COLO829 (cell line): Measurements from ENCODE around the gene CARD8.
A peak's percentile ranks its signal among the peaks of the same experiment; 100 is the strongest.
"Not testable (repeated sequence)": the region's sequence is repeated elsewhere in the genome, so short reads cannot be mapped to it uniquely, and the experiment has no call there.

Experiments
- DNase-seq: peaks from one replicate; pipeline ENCODE4 v3.0.0; 2012; ENCODE audit warnings: low spot score

CARD8 gene

GRCh38 chr19:48255376-48256303 lies at the start of gene CARD8:
Gene CARD8, minus strand, starts transcription at chr19:48255912. Its CDS starts 14,892 bp downstream, at chr19:48241020.
- DNase-seq: peak; percentile 83

- DNase-seq: no peak
Observed at GRCh38 chr19:48303866-48304265, 48.2 kb upstream of the CARD8 start.

- DNase-seq: no peak
Observed at GRCh38 chr19:48303367-48303766, 47.7 kb upstream of the CARD8 start.

GRCh38 chr19:48302600-48302959 lies 46.9 kb upstream of the CARD8 start:
- DNase-seq: no peak

GRCh38 chr19:48301886-48302599 lies 46.3 kb upstream of the CARD8 start:
- no peak for DNase-seq

GRCh38 chr19:48297975-48298374 lies 42.3 kb upstream of the CARD8 start:
- DNase-seq: no peak

- DNase-seq: no peak
Observed at GRCh38 chr19:48296963-48297734, 41.4 kb upstream of the CARD8 start.

- DNase-seq: no peak
Observed at GRCh38 chr19:48295458-48295857, 39.7 kb upstream of the CARD8 start.

GRCh38 chr19:48292798-48293197 lies 37.1 kb upstream of the CARD8 start:
- no peak for DNase-seq

GRCh38 chr19:48291489-48291815 lies 35.7 kb upstream of the CARD8 start:
- DNase-seq: not testable (repeated sequence)

GRCh38 chr19:48290771-48291488 lies 35.2 kb upstream of the CARD8 start:
- DNase-seq: peak; percentile 67

GRCh38 chr19:48290401-48290770 lies 34.7 kb upstream of the CARD8 start:
- DNase-seq: no peak

- no peak for DNase-seq
Observed at GRCh38 chr19:48287748-48288147, 32.0 kb upstream of the CARD8 start.

- DNase-seq: no peak
Observed at GRCh38 chr19:48284896-48285295, 29.2 kb upstream of the CARD8 start.

GRCh38 chr19:48283908-48284307 lies 28.2 kb upstream of the CARD8 start:
- no peak for DNase-seq

GRCh38 chr19:48279747-48280146 lies 24.0 kb upstream of the CARD8 start:
- no peak for DNase-seq

- no peak for DNase-seq
Observed at GRCh38 chr19:48274938-48275337, 19.2 kb upstream of the CARD8 start.

GRCh38 chr19:48274173-48274572 lies 18.5 kb upstream of the CARD8 start:
- no peak for DNase-seq

GRCh38 chr19:48271531-48272151 lies 15.9 kb upstream of the CARD8 start:
- DNase-seq: no peak

- DNase-seq: not testable (repeated sequence)
Observed at GRCh38 chr19:48269617-48270026, 13.9 kb upstream of the CARD8 start.

GRCh38 chr19:48265326-48265725 lies 9.6 kb upstream of the CARD8 start:
- not testable (repeated sequence) for DNase-seq

GRCh38 chr19:48260359-48260714 lies 4.6 kb upstream of the CARD8 start:
- not testable (repeated sequence) for DNase-seq
